Activated T-helper 9 cell treated with anti-CD3 and anti-CD28 coated beads, Interleukin-2, amount 50 U/mL, for 16 hours (primary cell): Measurements from ENCODE around the gene AP2A2.
"Not testable (repeated sequence)": the region's sequence is repeated elsewhere in the genome, so short reads cannot be mapped to it uniquely, and the experiment has no call there.

Experiments
- DNase-seq: peaks from one replicate; pipeline ENCODE4 v3.0.0-alpha.2; 2020; ENCODE audit warnings: low read depth

The AP2A2 gene

GRCh38 chr11:954392-955153, 28.9 kb downstream of the AP2A2 start:
- DNase-seq = no peak

DNA sequence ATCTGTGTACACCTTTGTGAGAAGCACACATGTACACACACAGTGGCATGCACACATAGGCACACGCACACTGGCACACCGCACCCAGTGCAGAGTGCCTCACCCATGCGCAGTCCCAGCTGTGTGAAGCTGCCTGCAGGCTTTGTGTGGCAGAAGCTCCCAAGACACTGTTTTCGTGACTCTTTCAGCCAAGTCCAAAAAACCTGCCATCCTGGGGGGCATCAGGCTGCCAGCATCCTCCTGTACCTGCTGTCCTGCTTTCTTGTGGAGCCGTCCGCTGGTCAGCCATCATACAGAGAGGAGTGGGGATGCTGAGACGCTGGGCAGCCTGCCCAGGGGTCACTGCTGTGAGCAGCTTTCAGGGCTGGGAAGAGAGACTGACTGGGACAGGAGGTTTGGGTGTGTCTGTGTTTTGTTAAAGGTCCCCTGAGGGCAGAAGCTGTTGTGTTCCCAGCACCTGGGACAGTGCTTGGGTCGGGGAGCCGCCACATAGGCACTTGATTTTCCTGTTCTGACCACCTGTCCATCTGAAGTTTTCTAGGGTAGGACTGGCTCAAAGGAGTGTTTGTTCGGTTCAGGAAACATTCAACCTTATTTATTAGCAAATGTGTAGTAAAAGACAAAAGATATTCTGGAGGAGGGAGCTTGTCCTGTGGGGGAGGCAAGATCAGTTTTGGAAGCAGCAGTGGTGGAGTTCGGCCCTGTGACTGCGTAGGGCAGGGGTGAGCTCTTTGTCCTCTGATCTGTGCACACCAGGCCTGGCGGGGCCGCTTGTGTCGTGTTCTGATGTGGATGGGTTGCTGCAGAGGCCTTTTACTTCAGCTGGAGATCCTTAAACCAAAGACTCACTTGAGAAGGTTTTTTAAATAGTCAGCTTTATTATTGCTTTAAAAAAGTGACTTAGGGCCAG, 29.7 kb downstream of the AP2A2 start:
- no peak for DNase-seq

GRCh38 chr11:957212-957920, 31.7 kb downstream of the AP2A2 start:
- no peak for DNase-seq

GRCh38 chr11:958101-958500, 32.4 kb downstream of the AP2A2 start:
- no peak for DNase-seq

- no peak for DNase-seq
Measured at GRCh38 chr11:959027-959426, 33.4 kb downstream of the AP2A2 start.

- no peak for DNase-seq
Measured at GRCh38 chr11:959608-960007, 33.9 kb downstream of the AP2A2 start.

GRCh38 chr11:961310-961920, 35.7 kb downstream of the AP2A2 start:
- DNase-seq = not testable (repeated sequence)

- no peak for DNase-seq
Measured at GRCh38 chr11:961921-962320, 36.3 kb downstream of the AP2A2 start.

DNA sequence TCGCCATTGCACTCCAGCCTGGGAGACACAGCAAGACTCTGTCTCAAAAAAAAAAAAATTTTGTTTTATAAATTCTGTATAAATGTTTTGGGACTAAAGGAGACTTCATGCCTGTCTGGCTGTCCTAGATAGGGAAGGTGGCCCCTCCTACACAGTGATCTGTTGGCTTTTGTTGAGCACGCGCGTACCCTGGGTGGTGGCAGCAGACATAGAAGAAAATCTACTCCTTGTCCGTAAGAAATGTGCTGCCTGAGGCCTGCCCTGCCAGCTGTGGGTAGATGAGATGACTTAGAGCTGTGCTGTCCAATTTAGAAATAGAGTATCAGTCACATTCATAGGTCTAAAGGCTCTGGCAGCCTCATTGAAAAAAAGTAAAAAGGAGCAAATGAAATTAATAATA, 37.0 kb downstream of the AP2A2 start:
- DNase-seq = no peak

GRCh38 chr11:963852-964251, 38.2 kb downstream of the AP2A2 start:
- no peak for DNase-seq

DNA sequence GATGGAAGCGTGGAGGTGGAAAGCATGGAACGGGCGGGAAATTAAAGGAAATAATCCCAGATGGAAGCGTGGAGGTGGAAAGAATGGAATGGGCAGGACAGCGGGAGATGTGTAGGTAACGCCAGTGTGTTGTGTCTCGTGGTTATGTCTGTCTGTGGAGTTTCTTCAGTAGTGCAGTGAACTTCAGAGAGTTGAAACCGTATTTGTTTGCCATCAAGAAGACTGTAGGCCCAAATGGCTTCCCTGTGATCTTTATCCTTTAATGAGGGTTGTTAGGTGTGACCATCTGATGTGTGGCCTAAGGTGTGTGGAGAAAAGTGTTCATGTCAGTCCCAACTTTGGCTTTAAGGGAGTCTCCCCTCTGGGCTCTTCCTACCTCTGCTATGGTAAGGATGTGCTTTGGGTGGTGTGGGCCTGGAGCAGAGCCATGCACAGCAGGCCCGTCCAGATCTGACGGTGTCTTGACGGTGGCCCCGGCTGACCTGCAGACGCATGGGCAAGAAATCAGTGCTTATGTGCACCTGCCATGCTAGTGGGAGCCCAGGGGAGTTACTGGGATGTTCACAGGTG, 39.6 kb downstream of the AP2A2 start:
- DNase-seq = no peak

DNA sequence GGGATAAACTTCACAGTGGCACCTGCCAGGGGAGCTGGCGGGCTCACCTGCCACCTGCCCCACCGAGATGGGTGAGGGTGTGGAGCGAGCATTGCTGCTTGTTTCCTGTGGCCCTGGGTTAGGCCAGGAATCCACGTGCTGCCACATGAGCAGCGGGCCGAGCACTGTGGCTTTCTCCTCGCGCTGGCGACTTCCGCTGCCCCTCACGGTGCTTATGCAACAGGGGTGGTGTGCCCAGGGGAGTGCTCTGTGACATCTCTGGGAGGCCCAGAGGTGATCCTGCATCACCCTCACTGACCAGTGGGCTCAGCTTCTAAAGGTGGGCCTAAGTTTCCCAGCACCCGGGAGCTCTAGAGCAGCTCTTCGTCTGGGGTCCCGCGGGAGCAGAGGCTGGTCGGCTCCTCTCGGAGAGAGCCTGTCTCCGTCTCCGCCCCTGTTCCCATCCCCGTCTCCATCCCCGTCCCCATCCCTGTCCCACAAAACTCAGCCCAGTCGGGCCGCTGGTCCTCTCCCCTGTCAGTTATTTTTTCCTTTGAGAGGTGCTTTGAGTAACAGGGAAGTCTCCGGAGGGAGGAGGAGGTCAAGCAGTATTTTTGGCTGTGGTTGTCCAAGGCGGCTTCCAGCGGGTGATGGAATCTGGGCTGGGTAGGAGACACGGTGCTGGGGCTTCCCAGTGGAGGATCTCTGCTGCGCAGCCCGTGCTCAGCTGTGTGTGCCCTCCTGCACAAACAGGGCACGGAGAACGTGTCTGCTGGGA, 42.5 kb downstream of the AP2A2 start:
- no peak for DNase-seq

- DNase-seq = no peak
Measured at GRCh38 chr11:968822-969221, 43.2 kb downstream of the AP2A2 start.

DNA sequence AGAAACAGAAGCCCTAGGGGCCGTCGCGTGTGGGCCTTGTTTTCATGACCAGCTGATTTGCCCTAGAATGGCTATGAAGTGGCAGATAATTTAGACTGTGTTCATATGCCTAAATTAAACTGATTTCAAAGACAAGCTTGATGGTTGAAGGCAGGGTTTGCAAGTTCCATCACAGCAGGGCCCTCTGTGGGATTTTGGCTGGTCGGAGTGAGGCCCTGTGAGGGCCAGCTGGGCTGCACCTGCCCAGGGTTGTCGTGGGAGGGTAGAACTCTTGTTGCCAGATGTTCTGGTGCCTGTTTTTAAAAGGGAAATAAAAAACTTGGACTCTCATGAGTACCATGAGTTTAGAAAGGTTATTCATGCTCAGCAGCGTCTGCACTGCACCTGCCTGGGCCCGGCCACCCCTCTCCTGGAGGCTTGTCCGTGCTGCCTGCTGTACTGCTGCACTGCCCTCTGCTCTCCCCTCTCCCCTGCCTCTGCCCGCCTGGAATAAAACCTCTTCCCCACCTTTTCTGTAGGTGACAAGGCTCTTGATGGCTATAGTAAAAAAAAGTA, 44.1 kb downstream of the AP2A2 start:
- DNase-seq = no peak

DNA sequence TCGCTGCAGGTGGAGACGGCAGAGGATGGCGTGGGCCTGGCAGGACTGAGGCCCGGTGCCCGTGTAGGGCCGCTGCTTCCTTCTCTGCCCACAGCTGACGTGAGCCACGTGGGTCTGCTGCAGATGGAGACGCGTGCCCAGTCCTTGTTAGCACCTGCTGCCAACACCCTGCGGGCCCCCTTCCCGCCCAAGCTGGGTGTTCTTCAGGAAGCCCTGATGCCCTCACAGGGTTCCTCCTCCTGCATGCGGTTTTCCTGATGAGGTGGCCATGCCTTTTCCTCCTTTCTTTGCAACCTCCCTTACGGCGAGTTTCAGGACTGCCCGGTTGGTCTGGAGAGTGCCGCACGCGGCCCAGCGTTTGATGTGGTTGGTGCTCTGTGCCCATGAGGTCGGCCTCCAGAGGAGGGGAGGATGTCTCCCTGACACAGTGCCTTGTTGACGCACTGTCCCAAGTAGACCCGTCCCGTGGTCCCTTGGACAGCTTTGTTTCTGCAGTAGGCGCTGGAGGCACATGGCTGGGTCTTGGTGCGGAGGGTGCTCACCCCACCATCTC, 44.7 kb downstream of the AP2A2 start:
- no peak for DNase-seq

GRCh38 chr11:971092-971690, 45.5 kb downstream of the AP2A2 start:
- no peak for DNase-seq

DNA sequence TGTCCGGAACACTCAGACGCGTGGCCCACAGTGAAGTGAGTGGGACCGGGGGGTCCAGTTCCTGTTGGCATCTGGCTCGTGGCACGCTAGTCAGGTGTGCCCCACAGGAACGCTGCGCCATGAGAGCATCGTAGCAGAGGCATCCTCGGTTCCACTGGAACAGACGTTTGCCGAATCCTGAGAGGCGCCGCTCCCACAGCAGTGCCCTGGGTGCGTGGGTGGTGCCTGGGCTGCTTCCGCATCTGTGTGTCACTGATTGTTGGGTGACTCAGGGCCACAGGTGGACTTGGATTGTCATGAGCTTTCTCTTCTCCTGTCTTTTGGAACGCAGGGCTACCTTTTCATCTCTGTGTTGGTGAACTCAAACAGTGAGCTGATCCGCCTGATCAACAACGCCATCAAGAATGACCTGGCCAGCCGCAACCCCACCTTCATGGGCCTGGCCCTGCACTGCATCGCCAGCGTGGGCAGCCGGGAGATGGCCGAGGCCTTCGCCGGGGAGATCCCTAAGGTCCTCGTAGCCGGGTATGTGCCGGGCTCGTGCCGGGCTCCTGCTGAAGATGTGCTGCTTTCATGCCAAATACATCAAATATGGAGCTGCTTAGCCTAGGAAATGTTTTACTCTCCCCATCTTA, 46.2 kb downstream of the AP2A2 start:
- no peak for DNase-seq

DNA sequence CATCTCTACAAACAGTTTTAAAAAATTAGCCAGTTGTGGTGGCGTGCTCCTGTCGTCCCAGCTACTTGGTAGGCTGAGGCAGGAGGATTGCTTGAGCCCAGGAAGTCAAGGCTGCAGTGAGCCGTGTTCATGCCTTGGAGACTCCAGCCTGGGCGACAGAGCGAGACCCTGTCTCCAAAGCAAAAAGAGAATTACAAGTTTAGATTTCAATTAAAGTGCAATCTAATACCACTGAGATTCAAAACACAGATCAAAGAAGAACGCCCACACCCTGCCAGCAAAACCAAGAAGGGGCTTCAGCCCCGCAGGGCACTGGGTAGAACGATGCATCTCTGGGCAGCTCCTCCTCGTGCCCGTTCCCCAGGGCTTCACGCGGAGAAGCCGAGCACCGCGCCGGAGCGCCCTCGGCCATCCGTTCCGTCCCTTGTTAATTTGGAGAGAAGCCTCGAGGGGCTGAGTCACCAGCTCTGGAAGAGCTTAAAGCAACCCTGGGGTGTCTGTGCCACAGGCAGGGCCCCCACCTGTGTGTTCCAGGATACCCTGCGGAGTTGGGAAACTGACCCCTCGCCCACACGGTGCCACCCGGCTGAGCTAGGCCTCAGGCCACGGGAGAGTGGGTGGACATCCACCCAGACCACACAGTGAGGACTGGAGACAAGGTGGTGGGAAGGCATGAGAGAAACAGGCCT, 47.0 kb downstream of the AP2A2 start:
- no peak for DNase-seq

DNA sequence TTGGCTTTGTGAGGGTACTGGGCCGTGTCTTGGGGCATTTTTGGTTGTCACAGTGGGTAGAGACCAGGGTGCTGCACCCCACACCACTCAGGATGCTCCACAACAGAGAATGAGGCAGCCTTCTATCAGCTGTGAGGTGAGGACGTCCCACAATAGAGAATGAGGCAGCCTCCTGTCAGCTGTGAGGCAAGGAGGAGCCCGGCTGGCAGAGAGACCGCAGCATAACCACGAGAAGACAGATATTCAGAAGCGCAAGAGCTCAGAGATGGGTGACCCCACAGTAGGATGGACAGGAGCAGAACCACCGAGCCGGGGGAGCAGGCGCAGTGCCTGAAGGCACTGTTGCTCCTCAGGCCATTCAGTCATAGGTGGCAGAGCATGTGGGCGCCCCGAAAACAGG, 47.6 kb downstream of the AP2A2 start:
- DNase-seq = no peak
